ENCODE results near the gene FBF1. TPM values are rescaled to one million over a fixed set of nuclear protein-coding genes. Genes with fewer than 3 reads are reported as not detected.
"Not testable (repeated sequence)": the region's sequence is repeated elsewhere in the genome, so short reads cannot be mapped to it uniquely, and the experiment has no call there.

FBF1 gene
- total RNA-seq, 1 experiment from 2014 or later, result 34.4 TPM

GRCh38 chr17:75872434-75873351, 68.1 kb downstream of the FBF1 start:
- intact Hi-C loops (cut with micrococcal nuclease; ENCODE audit: unreplicated experiment), result no loop called here
- POLR2A ChIA-PET (ENCODE audit: low non-redundant PET), result no interaction called here
- CTCF ChIA-PET, result no interaction called here
- no peak for DNase-seq (ENCODE audit: low spot score)
- BruUV-seq (replicated peaks), result no TSS peak
- Histone ChIP-seq H3K27ac (ENCODE audit: low read depth, low read length, poor library complexity, severe bottlenecking) (no peak overlapping the region), H3K4me1 (ENCODE audit: insufficient read depth, low read length, poor library complexity, severe bottlenecking) (peaks cover 12% of the 10 kb centered on the region), H3K4me3 (ENCODE audit: low read depth, low read length, poor library complexity, severe bottlenecking) (no peak overlapping the region), H3K36me3 (ENCODE audit: insufficient read depth, low read length, poor library complexity, severe bottlenecking) (no peaks in the 10 kb centered on the region), H3K27me3 (replicated peaks; ENCODE audit: insufficient read depth, low read depth, low read length, poor library complexity) (peaks cover 3% of the 10 kb centered on the region), H3K9me3 (ENCODE audit: low read depth, low read length, poor library complexity, severe bottlenecking) (no peaks in the 10 kb centered on the region)
- TF ChIP-seq, protein P1, sequence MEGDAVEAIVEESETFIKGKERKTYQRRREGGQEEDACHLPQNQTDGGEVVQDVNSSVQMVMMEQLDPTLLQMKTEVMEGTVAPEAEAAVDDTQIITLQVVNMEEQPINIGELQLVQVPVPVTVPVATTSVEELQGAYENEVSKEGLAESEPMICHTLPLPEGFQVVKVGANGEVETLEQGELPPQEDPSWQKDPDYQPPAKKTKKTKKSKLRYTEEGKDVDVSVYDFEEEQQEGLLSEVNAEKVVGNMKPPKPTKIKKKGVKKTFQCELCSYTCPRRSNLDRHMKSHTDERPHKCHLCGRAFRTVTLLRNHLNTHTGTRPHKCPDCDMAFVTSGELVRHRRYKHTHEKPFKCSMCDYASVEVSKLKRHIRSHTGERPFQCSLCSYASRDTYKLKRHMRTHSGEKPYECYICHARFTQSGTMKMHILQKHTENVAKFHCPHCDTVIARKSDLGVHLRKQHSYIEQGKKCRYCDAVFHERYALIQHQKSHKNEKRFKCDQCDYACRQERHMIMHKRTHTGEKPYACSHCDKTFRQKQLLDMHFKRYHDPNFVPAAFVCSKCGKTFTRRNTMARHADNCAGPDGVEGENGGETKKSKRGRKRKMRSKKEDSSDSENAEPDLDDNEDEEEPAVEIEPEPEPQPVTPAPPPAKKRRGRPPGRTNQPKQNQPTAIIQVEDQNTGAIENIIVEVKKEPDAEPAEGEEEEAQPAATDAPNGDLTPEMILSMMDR (conservative IDR thresholded peaks at IDR 0.05; ENCODE audit: low read depth, low read length), result no peak
- no peak for TF ChIP-seq EZH2 (IDR thresholded peaks at IDR 0.05; ENCODE audit: borderline replicate concordance, low read depth, low read length, poor library complexity, severe bottlenecking)

- DNase-seq (ENCODE audit: low spot score); BruUV-seq (replicated peaks); H3K27me3 ChIP-seq (replicated peaks; ENCODE audit: insufficient read depth, low read depth, low read length, poor library complexity); H3K27ac ChIP-seq (ENCODE audit: low read depth, low read length, poor library complexity, severe bottlenecking); H3K4me3 ChIP-seq (ENCODE audit: low read depth, low read length, poor library complexity, severe bottlenecking); CTCF ChIA-PET; H3K36me3 ChIP-seq (ENCODE audit: insufficient read depth, low read length, poor library complexity, severe bottlenecking); POLR2A ChIA-PET (ENCODE audit: low non-redundant PET); H3K4me1 ChIP-seq (ENCODE audit: insufficient read depth, low read length, poor library complexity, severe bottlenecking); H3K9me3 ChIP-seq (ENCODE audit: low read depth, low read length, poor library complexity, severe bottlenecking); intact Hi-C loops (cut with micrococcal nuclease; ENCODE audit: unreplicated experiment): not testable (repeated sequence)
These were observed 70.6 kb downstream of the FBF1 start for GRCh38 chr17:75870228-75870627.

GRCh38 chr17:75869282-75870141, 71.3 kb downstream of the FBF1 start:
- BruUV-seq (replicated peaks), result no TSS peak
- TF ChIP-seq EZH2 (IDR thresholded peaks at IDR 0.05; ENCODE audit: borderline replicate concordance, low read depth, low read length, poor library complexity, severe bottlenecking), result no peak
- TF ChIP-seq, protein P1 (conservative IDR thresholded peaks at IDR 0.05; ENCODE audit: low read depth, low read length), result no peak

GRCh38 chr17:75868730-75869281, 72.0 kb downstream of the FBF1 start:
- CTCF ChIA-PET; H3K4me3 ChIP-seq (ENCODE audit: low read depth, low read length, poor library complexity, severe bottlenecking); POLR2A ChIA-PET (ENCODE audit: low non-redundant PET); DNase-seq (ENCODE audit: low spot score); H3K4me1 ChIP-seq (ENCODE audit: insufficient read depth, low read length, poor library complexity, severe bottlenecking); BruUV-seq (replicated peaks); H3K27me3 ChIP-seq (replicated peaks; ENCODE audit: insufficient read depth, low read depth, low read length, poor library complexity); H3K36me3 ChIP-seq (ENCODE audit: insufficient read depth, low read length, poor library complexity, severe bottlenecking); H3K9me3 ChIP-seq (ENCODE audit: low read depth, low read length, poor library complexity, severe bottlenecking); H3K27ac ChIP-seq (ENCODE audit: low read depth, low read length, poor library complexity, severe bottlenecking); intact Hi-C loops (cut with micrococcal nuclease; ENCODE audit: unreplicated experiment): not testable (repeated sequence)

More at GRCh38 chr17:75869282-75870141, 71.3 kb downstream of the FBF1 start:
- ChIA-PET CTCF (no interaction called here), POLR2A (ENCODE audit: low non-redundant PET) (no interaction called here)
- Histone ChIP-seq H3K36me3 (ENCODE audit: insufficient read depth, low read length, poor library complexity, severe bottlenecking) (no peaks in the 10 kb centered on the region), H3K4me1 (ENCODE audit: insufficient read depth, low read length, poor library complexity, severe bottlenecking) (no peaks in the 10 kb centered on the region), H3K9me3 (ENCODE audit: low read depth, low read length, poor library complexity, severe bottlenecking) (no peaks in the 10 kb centered on the region), H3K27ac (ENCODE audit: low read depth, low read length, poor library complexity, severe bottlenecking) (no peak overlapping the region), H3K27me3 (replicated peaks; ENCODE audit: insufficient read depth, low read depth, low read length, poor library complexity) (no peaks in the 10 kb centered on the region), H3K4me3 (ENCODE audit: low read depth, low read length, poor library complexity, severe bottlenecking) (no peak overlapping the region)
- DNase-seq (ENCODE audit: low spot score), result no peak
- intact Hi-C loops (cut with micrococcal nuclease; ENCODE audit: unreplicated experiment), result no loop called here

DNA sequence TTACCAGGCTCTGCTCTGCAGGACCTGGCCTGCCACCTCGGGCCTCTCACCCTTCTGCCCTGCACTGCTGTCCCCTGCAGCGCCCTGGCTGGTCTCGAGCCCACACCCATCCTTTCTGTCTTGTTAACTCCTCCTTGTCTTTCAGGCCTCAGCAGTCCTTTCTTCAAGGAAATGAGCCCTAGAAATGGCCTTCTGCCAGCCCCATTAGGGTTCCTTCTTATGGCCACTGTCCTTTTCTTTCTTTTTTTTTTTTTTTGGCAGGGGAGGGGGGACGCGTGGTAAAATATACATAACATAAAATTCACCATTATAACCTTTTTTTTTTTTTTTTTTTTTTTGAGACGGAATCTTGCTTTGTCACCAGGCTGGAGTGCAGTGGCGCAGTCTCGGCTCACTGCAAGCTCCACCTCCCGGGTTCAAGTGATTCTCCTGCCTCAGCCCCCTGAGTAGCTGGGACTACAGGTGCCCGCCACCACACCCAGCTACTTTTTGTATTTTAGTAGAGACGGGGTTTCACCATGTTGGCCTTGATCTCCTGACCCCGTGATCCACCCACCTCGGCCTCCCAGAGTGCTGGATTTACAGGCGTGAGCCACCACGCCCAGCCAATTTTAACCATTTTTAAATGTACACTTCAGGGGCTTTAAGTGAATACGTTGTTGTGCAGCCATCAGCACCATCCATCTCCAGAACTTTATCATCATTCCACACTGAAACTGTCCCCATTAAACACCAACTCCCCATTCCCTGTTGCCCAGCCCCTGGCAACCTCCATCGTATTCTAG, 75.2 kb downstream of the FBF1 start:
- CTCF ChIA-PET; intact Hi-C loops (cut with micrococcal nuclease; ENCODE audit: unreplicated experiment); BruUV-seq (replicated peaks); H3K4me3 ChIP-seq (ENCODE audit: low read depth, low read length, poor library complexity, severe bottlenecking); H3K27me3 ChIP-seq (replicated peaks; ENCODE audit: insufficient read depth, low read depth, low read length, poor library complexity); H3K4me1 ChIP-seq (ENCODE audit: insufficient read depth, low read length, poor library complexity, severe bottlenecking); H3K36me3 ChIP-seq (ENCODE audit: insufficient read depth, low read length, poor library complexity, severe bottlenecking); H3K27ac ChIP-seq (ENCODE audit: low read depth, low read length, poor library complexity, severe bottlenecking); H3K9me3 ChIP-seq (ENCODE audit: low read depth, low read length, poor library complexity, severe bottlenecking); DNase-seq (ENCODE audit: low spot score); POLR2A ChIA-PET (ENCODE audit: low non-redundant PET): not testable (repeated sequence)

Data from A673 (cell line).